GM15510 (cell line): ENCODE measurements around the gene PDE9A.

Experiments
- POLR2A ChIP-seq: IDR thresholded peaks from 3 replicates; pipeline ENCODE4 v1.6.1; 2011; ENCODE audit warnings: borderline replicate concordance; ENCODE audit not compliant: insufficient read length; ENCODE audit errors: extremely low read depth

The PDE9A gene

DNA sequence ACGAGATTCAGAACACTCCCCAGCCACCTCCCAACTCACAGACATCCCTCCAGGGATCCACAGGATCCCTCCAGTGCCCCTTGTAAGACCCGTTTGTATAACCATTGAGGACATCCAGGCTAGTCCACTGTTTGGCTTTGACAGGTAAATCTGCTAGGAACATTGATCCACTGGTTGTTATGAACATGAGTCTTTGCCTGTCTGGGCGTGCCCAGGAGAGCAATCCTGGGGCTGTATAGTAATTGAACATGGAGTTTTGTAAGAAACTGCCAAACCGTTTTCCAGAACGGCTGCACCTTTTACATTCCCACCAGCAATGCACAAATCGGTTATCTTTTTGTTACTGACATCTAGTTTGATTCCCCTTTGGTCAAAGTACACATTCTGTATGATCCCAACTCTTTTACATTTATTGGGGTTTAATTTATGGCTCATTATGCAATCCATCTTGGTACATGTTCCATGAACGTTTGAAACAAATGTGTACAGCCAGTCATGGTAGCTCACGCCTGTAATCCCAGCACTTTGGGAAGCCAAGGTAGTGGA, 137.2 kb downstream of the PDE9A start:
- TF ChIP-seq POLR2A: no peak

DNA sequence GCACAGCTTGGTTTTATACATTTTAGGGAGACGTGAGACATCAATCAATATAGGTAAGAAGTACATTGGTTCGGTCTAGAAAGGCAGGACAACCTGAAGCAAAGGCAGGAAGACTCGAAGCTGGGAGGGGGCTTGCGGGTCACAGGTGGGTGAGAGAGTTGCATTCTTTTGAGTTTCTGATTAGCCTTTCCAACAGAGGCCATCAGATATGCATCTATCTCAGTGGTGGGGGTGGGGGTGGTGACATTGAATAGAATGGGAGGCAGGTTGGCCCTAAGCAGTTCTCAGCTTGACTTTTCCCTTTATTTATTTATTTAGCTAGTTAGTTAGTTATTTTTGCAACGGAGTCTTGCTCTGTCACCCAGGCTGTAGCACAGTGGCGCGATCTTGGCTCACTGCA, 140.4 kb downstream of the PDE9A start:
- no peak for TF ChIP-seq POLR2A

DNA sequence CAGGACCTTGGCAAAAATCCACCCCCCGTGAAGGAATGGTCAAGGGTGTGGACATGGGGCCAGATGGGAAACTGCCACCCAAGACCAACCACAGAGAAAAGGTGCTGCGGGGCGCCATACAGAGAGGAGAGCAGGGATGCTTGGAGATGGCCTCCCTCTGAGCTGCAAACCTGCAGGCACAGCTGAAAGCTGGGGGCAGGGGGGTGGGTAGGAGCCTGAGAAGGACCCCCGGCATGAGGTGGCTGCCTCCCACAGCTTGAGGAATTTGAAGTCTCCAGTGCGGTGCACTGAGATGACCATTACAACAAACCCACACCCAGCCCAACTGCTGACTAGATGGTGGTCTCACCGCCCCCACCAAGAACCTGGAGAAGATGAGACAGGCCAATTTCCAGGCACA, 141.1 kb downstream of the PDE9A start:
- no peak for TF ChIP-seq POLR2A

DNA sequence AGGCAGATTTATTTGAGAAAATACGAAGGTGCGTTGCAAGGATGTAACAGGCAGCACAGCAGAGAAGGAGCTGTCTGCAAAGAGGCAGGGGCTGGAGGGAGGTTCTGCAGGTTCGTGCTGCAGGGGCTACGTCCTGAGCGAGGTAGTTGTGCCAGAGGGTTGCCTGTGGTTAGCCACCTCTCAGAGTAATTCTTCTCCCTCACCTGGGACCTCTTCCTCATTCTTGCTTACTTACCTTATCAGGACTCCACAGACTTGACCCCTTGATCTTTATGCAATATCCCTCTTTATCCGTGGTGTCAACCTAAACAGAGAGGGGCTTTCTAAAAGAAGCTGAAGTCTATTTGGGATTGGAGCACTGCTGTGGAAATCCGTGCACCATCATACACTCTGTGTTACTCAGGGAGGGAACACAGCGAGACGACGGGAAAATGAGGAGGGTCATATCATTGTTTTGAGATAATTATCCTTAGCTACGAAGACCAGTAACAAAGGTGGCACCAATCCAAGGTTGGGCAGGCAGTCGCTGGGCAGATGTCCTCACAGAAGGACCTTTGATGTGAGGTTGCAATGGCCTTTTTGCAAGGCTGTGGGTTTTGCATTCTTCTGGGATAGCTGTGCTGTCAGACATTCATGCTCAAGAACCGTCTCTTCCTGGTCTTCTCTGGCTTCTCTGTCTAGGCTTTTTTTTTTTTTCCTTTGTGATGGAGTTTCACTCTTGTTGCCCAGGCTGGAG, 143.1 kb downstream of the PDE9A start:
- no peak for TF ChIP-seq POLR2A

DNA sequence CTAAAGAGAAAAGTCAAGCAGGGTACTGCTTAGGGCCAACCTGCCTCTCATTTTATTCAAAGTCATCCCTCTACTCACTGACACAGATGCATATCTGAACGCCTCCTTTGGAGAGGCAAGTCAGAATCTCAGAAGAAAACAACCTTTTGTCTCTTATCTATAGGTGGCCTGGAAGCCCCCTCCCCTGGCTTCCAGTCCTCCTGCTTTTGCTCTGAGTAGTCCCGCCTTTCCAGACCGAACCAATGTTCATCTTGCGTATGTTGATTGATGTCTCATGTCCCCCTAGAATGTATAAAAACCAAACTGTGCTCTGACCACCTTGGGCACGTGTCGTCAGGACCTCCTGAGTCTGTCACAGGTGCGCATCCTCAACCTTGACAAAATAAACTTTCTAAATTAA, 144.1 kb downstream of the PDE9A start:
- no peak for TF ChIP-seq POLR2A

DNA sequence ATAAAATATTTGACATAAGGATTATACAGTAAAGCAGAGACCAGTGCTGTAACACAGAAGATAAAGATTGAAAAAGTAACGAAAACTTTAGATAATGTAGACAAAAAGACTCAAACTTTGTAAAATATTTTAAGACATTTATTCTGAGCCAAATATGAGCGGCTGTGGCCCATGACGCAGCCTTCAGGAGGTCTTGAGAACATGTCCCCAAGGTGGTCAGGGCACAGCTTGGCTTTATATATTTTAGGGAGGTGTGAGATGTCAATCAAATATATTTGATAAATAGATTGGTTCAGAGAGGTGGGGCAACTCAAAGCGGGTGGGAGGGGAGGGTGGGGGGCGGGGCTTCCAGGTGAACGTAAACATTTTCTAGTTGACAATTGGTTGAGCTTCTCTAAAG, 144.7 kb downstream of the PDE9A start:
- no peak for TF ChIP-seq POLR2A

DNA sequence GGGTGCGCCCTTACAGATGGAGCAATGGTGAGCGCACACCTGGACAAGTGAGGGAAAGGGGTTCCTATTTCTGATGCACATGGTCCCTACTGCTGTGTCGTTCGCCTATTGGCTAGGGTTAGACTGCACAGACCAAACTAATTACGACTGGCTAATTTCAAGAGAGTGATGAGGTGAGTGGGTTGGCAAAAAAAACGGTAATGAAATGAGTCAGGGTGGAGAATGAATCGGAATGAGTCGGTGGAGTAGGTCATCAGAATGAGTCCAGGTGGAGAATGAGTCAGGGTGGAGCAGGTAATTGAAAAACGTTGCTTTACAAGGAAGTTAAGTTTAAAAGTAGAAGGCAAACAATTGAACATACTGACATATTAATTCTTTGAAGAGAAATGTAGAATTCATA, 146.1 kb downstream of the PDE9A start:
- no peak for TF ChIP-seq POLR2A

DNA sequence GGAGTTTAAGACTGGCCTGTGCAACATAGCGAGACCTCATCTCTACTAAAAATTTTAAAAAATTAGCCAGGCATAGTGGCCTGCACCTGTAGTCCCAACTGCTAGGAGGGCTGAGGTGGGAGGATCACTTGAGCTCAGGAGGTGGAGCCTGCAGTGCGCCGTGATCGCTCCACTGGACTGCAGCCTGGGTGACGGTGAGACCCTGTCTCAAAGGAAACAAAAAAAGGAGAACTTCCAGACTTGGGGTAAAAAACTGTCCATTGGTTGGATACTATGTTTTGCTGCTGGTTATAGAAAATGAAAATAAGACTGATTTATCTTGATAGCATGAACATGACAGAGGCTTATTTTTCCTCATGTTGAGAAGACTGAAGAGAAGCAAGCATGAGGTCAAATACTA, 146.5 kb downstream of the PDE9A start:
- no peak for TF ChIP-seq POLR2A

DNA sequence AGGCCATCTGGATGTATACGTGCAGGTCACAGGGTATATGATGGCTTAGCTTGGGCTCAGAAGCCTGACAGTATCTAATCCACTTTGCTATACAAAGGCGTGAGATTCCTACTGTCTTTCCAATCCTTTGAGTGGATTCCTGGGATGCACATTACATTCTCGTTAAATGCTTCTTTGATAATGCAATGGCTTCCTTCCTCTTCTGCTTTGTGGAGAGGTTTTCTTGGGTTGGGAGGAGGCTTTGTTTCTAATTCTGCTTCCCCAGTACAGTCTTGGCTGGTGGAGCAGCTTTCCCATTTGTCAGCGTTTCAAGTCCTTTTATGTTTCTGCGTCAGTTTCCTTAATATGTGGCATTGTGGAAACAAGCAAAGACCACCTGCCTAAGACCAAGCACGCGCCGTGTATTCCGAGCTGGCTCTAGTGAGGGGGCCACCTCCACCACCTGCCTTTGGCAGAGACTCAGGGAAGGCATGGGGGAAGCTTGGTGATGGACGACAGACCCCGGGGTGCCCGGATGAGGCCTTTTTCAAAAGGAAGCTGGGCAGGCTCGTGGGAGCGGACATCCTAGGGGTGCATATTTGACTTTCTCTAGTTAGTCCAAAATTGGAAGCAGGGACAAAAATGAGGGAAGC, 153.2 kb downstream of the PDE9A start:
- TF ChIP-seq POLR2A: no peak

DNA sequence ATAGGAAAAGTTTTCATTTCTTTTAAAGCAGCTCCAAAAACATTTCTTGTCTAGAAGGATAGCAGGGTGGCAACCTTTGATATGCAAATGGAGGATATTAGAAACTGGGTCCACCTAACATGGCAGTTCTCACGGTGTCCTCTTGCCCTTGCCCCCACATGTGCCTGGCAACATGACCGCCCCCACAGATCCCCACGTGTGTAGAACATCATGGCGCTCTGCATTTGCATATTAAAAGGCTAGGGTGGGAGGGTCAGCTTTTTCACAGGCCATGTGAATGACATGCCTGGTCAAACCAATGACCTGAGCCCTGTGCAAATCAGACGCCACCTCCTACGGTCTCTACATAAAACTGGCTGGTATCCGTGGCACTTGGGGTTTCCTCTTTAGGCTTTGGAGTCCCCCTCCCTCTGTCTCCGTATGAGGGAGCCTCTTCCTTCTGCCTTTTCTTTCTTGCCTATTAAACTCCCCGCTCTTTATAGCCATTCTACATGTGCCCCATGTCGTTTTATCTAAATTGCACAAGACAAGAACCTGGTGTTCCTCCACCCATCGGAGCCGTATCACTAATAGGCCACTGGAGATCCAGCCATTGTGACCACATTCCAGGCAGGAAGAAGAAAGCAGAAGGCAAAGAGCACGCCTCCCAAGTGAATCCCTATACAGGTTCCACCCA, 154.7 kb downstream of the PDE9A start:
- TF ChIP-seq POLR2A: no peak

DNA sequence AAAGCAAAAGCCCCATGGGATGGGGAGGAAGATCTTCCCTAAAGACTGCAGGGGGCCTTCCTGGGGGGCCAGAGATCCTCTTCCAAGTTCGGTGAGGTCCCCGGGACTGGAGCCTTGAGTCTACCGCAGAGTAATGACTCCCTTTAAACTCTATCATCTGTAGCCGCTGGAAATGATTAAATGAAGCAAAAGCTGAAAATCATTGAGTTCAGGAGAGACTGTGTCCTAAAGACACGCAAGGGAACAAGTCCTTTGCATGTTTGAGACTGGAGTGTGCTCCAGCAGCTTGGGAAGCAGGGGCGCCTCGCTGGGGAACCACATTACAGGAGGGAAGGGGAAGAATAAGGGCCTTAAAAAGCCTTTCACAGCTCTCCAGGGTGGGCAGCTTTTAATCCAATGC, 155.8 kb downstream of the PDE9A start:
- no peak for TF ChIP-seq POLR2A

DNA sequence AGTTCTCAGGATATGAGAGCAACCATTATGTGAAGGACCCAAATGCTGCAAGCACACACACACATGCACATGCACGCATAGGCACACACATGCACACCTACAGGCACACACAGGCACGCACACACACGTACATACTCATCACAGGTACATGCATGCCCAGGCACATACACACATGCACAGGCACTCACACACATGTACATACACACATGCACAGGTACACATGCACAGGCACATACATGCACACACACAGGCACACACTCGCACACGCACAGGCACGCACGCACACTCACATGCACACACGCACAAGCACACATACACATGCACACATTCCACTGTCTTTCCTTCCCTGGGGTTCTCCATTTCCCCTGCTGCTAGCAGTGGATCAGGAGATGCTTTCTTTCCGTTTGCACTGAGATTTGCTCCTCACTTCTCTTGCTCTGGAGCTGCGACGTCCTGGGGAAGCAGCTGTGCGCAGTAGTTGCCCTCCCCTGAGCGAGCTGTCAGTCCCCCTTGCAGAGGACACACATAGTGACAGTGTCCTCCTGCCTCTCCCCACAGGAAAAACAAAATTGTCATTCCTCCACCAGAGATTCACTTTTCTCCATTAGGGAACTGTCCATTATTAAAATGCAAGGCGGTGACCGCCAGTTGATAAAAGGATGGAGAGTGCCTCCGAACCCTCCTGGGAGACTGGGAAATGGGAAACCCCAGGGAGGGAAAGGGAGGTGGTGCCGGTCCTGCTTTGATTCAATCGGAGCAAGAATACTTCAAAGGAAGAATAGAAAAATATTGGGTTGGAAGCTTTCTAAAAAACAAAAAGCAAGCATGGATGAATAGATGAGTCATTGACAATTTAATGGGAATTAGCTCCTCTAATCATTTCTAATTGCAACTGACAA, 156.4 kb downstream of the PDE9A start:
- no peak for TF ChIP-seq POLR2A

DNA sequence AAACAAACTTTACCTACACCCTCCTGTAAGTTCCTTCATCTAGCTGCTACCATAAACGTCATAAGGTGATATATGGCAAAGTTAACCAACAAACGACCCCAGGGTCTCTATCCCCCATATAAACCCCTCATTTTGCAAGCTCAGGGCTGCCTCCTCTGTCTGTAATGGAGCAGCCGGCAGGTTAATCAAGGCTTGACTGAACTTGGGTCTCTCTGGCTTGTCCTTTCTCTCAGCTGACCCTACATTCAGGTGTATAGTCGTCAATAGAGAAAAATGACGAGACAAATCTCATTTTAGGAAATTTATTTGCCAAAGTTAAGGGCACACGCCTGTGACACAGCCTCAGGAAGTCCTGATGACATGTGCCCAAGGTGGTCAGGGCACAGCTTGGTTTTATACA, 158.5 kb downstream of the PDE9A start:
- TF ChIP-seq POLR2A: no peak

DNA sequence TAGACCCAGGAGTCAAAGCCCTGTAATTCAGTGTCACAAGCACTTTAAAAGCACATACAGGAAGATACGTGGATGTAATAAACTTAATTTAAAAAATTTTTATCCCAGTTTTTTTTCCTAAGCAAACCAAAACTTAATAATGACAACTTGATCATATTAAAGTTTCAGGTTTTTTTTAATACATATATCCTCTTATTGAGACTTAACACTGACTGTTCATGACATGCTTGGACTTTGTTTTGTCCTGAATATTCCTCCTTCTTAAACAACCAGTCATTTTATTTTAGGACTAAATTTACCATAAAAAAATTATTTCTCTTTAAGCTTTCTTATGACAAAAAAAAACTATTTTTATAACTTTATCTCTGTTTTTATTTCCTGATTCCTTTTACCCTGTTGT, 161.8 kb downstream of the PDE9A start:
- no peak for TF ChIP-seq POLR2A

DNA sequence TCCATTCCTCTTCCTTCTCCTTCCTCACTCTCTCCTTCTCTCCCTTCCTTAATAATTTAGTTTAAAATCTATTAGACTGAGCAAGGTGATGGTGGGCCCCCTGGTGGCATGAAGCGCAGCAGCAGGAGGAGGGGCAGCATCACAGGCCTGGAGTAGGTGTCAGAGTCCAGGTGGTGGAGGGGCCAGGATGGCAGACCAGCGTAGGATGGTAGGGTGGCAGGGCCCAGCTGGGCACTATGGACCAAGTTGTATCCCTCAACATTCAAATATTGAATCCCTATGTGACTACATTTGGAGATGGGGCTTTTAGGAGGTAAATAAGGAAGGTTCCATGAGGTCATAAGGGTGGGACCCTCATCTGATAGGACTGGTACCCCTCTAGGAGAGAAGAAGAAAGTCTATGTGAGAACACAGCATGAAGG, 164.9 kb downstream of the PDE9A start:
- TF ChIP-seq POLR2A: no peak
